HCT116 (cell line): ENCODE results near the gene EIF2D.

ENCODE experiments used
- CBX3 ChIP-seq: IDR thresholded peaks from 2 replicates; pipeline ENCODE4 v1.6.1; 2012; ENCODE audit warnings: low read depth
- CEBPB ChIP-seq: IDR thresholded peaks from 2 replicates; pipeline ENCODE4 v1.6.1; 2012; ENCODE audit warnings: low read depth
- ELF1 ChIP-seq: IDR thresholded peaks from 2 replicates; pipeline ENCODE4 v1.6.1; 2012; ENCODE audit warnings: low read depth, borderline replicate concordance
- EZH2 ChIP-seq: fragments of 200-600 bp; sonication (generic); IDR thresholded peaks from 2 replicates; pipeline ENCODE4 v1.6.1; 2017; ENCODE audit warnings: antibody characterized with exemption, mixed run types
- POLR2A ChIP-seq: IDR thresholded peaks from 2 replicates; pipeline ENCODE4 v1.7.0; 2011; ENCODE audit warnings: borderline replicate concordance; ENCODE audit not compliant: insufficient read depth, insufficient read length; ENCODE audit errors: extremely low read depth
- POLR2AphosphoS5 ChIP-seq: IDR thresholded peaks from 2 replicates; pipeline ENCODE4 v1.6.1; 2011; ENCODE audit warnings: mild to moderate bottlenecking, low read depth, low read length, moderate library complexity
- SP1 ChIP-seq: IDR thresholded peaks from 2 replicates; pipeline ENCODE4 v1.6.1; 2012; ENCODE audit warnings: low read depth
- SRF ChIP-seq: IDR thresholded peaks from 2 replicates; pipeline ENCODE4 v1.6.1; 2012; ENCODE audit warnings: low read depth
- YY1 ChIP-seq: IDR thresholded peaks from 2 replicates; pipeline ENCODE4 v1.6.1; 2011; ENCODE audit warnings: low read length, low read depth, moderate library complexity, mild to moderate bottlenecking; ENCODE audit not compliant: insufficient replicate concordance; ENCODE audit errors: extremely low read depth
- TF ChIP-seq, protein P1 (sequence below), 3 experiments: fragments of 200-600 bp in 1 of 3; sonication (generic) in 1 of 3; IDR thresholded peaks in 2 of 3; conservative IDR thresholded peaks in 1 of 3; 2 replicates each; pipeline ENCODE4 v1.5.1; 2012 to 2017; ENCODE audit warnings: low read depth in 2 of 3, low read length in 2 of 3, antibody characterized with exemption in 1 of 3, borderline replicate concordance in 1 of 3, control low read depth in 1 of 3, mild to moderate bottlenecking in 1 of 3, mixed read lengths in 1 of 3, mixed run types in 1 of 3, moderate library complexity in 1 of 3; ENCODE audit not compliant: insufficient read depth in 1 of 3
- TF ChIP-seq, protein P2 (sequence below): IDR thresholded peaks from 2 replicates; pipeline ENCODE4 v1.6.1; 2011; ENCODE audit warnings: mild to moderate bottlenecking, low read length, moderate library complexity; ENCODE audit not compliant: insufficient replicate concordance; ENCODE audit errors: extremely low read depth

DNA sequence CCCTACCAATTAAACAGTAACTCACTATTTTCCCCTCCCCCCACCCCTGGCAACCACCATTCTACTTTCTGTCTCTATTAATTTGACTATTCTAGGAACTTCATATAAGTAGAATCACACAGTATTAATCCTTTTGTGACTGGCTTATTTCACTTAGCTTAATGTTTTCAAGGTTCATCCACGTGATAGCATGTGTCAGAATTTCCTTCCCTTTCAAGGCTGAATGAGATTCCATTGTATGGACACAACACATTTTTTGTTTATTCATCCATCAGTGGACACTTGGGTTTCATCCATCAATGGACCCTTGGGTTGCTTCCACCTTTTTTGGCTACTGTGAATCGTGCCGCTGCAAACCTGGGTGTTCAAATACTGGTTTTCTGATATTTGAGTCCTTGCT is 41.7 kb downstream of the EIF2D start:
- TF ChIP-seq, protein P1, sequence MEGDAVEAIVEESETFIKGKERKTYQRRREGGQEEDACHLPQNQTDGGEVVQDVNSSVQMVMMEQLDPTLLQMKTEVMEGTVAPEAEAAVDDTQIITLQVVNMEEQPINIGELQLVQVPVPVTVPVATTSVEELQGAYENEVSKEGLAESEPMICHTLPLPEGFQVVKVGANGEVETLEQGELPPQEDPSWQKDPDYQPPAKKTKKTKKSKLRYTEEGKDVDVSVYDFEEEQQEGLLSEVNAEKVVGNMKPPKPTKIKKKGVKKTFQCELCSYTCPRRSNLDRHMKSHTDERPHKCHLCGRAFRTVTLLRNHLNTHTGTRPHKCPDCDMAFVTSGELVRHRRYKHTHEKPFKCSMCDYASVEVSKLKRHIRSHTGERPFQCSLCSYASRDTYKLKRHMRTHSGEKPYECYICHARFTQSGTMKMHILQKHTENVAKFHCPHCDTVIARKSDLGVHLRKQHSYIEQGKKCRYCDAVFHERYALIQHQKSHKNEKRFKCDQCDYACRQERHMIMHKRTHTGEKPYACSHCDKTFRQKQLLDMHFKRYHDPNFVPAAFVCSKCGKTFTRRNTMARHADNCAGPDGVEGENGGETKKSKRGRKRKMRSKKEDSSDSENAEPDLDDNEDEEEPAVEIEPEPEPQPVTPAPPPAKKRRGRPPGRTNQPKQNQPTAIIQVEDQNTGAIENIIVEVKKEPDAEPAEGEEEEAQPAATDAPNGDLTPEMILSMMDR (IDR thresholded peaks at IDR 0.05 in 2 of 3, conservative IDR thresholded peaks at IDR 0.05 in 1 of 3; ENCODE audit: borderline replicate concordance in 1 of 3, insufficient read depth in 1 of 3, low read depth in 2 of 3, low read length in 2 of 3) = no peak
- TF ChIP-seq POLR2A (no peak), EZH2 (no peak), CBX3 (no peak), SP1 (no peak), YY1 (no peak), CEBPB (no peak), ELF1 (no peak), POLR2AphosphoS5 (no peak), SRF (no peak)
- TF ChIP-seq, protein P2, sequence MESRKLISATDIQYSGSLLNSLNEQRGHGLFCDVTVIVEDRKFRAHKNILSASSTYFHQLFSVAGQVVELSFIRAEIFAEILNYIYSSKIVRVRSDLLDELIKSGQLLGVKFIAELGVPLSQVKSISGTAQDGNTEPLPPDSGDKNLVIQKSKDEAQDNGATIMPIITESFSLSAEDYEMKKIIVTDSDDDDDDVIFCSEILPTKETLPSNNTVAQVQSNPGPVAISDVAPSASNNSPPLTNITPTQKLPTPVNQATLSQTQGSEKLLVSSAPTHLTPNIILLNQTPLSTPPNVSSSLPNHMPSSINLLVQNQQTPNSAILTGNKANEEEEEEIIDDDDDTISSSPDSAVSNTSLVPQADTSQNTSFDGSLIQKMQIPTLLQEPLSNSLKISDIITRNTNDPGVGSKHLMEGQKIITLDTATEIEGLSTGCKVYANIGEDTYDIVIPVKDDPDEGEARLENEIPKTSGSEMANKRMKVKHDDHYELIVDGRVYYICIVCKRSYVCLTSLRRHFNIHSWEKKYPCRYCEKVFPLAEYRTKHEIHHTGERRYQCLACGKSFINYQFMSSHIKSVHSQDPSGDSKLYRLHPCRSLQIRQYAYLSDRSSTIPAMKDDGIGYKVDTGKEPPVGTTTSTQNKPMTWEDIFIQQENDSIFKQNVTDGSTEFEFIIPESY = no peak
